Kidney epithelial cell (primary cell): Measurements from ENCODE around the gene TBCC. TPM values are rescaled to one million over a fixed set of nuclear protein-coding genes. Genes with fewer than 3 reads are reported as not detected.

ENCODE experiments used
- DNase-seq: peaks from one replicate; pipeline ENCODE4 v3.0.0-alpha.2; 2010; ENCODE audit warnings: low read depth
- H3K27me3 ChIP-seq: 2 replicates; pipeline ENCODE4 v1.6.0; 2011; ENCODE audit warnings: low read length; ENCODE audit not compliant: control insufficient read depth, insufficient read depth
- H3K36me3 ChIP-seq: 2 replicates; pipeline ENCODE4 v1.5.1; 2011; ENCODE audit warnings: low read length; ENCODE audit not compliant: control insufficient read depth, insufficient read depth
- H3K4me3 ChIP-seq: 2 replicates; pipeline ENCODE4 v1.5.1; 2011; ENCODE audit warnings: low read depth, mild to moderate bottlenecking, control low read depth, low read length
- CTCF ChIP-seq: IDR thresholded peaks from 2 replicates; pipeline ENCODE4 v1.5.1; 2011; ENCODE audit warnings: mild to moderate bottlenecking, moderate library complexity, low read length, control low read depth, inconsistent platforms; ENCODE audit not compliant: insufficient read depth, poor library complexity, severe bottlenecking
- total RNA-seq: library from RNA; depleted of rRNA; stranded (reverse); fragments of >200 nt; gene quantifications from 2 replicates; pipeline ENCODE4 v1.2.3, GENCODE V29; 2015

The TBCC gene
- total RNA-seq, 1 donor from 2014 or later = 55.2 TPM

GRCh38 chr6:42758756-42759430, 13.0 kb upstream of the TBCC start:
- DNase-seq = no peak
- H3K27me3 ChIP-seq = no peaks in the 10 kb centered on the region
- no peaks in the 10 kb centered on the region for H3K36me3 ChIP-seq
- no peak overlapping the region for H3K4me3 ChIP-seq
- no peak for TF ChIP-seq CTCF

- TF ChIP-seq CTCF = no peak
- Histone ChIP-seq H3K27me3 (no peaks in the 10 kb centered on the region), H3K36me3 (no peaks in the 10 kb centered on the region), H3K4me3 (no peak overlapping the region)
- no peak for DNase-seq
These were observed 10.8 kb upstream of the TBCC start for GRCh38 chr6:42756722-42757121.

GRCh38 chr6:42754759-42755158, 8.9 kb upstream of the TBCC start:
- no peak for DNase-seq
- H3K27me3 ChIP-seq = no peaks in the 10 kb centered on the region
- no peaks in the 10 kb centered on the region for H3K36me3 ChIP-seq
- TF ChIP-seq CTCF = no peak
- H3K4me3 ChIP-seq = no peak overlapping the region

- no peaks in the 10 kb centered on the region for H3K27me3 ChIP-seq
- H3K4me3 ChIP-seq = no peak overlapping the region
- no peaks in the 10 kb centered on the region for H3K36me3 ChIP-seq
- no peak for DNase-seq
- TF ChIP-seq CTCF = no peak
These were observed 5.2 kb upstream of the TBCC start for GRCh38 chr6:42751055-42751454.

- TF ChIP-seq CTCF = no peak
- Histone ChIP-seq H3K36me3 (no peaks in the 10 kb centered on the region), H3K4me3 (no peak overlapping the region), H3K27me3 (no peaks in the 10 kb centered on the region)
- DNase-seq = no peak
These were observed 2.4 kb upstream of the TBCC start for GRCh38 chr6:42748203-42748898.
